ENCODE results near the gene STXBP2. TPM values are rescaled to one million over a fixed set of nuclear protein-coding genes. Genes with fewer than 3 reads are reported as not detected.

Gene STXBP2
- total RNA-seq, 1 donor from 2014 or later = 8.4 TPM

DNA sequence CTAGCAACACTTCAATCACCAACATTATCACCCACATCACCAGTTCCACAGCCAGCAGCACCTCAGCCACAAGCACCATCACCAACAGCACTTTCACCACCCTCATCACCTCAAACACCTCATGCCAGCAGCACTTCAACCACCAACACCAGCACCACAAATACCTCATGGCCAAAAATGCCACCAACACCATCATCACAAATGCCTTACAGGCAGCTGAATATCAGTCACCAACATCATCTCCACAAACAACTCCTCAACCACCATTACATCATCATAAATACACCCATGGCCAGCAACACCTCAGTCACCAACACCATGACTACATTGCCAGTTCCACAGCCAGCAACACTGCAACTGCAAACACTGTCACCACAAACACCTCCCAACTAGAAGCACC is 54.6 kb downstream of the STXBP2 start:
- intact Hi-C loops (cut with DNase I) = no loop called here

DNA sequence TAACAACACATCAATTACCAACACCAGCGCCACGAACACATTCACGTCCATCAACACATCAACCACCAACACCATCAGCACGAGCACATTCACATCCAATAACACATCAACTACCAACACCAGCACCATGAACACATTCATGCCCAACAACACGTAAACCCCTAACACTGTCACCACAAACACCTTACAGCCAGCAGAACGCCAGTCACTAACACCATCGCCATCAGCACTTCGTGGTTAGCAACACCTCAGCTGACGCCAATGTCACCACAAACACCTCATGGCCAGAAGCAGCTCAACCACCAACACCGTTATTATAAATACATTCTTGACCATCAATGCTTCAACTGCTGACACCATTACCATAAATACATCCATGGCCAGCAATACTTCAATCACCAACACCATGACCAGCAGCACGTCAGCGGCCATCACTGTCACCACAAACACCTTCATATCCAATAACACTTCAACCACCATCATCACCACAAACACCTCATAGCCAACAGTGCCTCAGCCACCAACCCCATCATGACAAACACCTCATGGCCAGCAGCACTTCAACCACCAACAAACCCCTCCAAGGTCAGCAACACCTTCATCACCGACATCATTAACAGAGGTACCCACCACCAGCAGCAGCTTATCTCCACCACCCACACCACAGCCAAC is 55.6 kb downstream of the STXBP2 start:
- intact Hi-C loops (cut with DNase I) = no loop called here
- ATAC-seq = no peak
- no peak for DNase-seq (ENCODE audit: missing footprints)

More for the DNA sequence above, 54.6 kb downstream of the STXBP2 start:
- DNase-seq (ENCODE audit: missing footprints) = no peak
- ATAC-seq = no peak

DNA sequence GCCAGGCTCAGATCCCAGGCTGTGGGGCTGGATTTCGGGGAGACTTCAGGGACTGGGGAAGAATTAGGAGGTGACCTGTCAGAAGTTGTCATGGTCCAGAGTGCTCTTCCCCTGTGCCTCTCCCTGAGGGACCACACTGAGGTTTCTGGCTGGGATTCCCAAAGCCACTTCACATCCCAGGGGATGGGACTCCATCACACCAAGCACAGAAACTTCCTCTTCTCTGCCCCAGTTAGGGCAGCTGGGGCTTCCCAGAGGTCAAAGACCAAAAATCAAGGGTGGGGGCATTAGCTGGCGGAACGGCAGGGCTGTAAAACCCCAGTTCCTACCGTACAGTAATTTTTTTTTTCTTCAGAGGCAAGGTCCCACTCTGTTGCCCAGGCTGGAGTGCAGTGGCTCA is 57.6 kb downstream of the STXBP2 start:
- intact Hi-C loops (cut with DNase I) = no loop called here
- DNase-seq (ENCODE audit: missing footprints) = no peak
- no peak for ATAC-seq

Small RNA genes within 50 kb of the gene (microRNA-seq; reads per million reads assigned to microRNA genes)
- not detected for gene MIR6792

Other genes starting within 250 kb of the STXBP2 start
- gene PEX11G, start 148.1 kb upstream of the STXBP2 start, total RNA-seq = 1.2 TPM
- 89.6 TPM for gene ZNF358, start 121.0 kb upstream of the STXBP2 start, total RNA-seq
- gene MCOLN1, start 114.5 kb upstream of the STXBP2 start, total RNA-seq = 19.5 TPM
- 50.6 TPM for gene PNPLA6, start 101.4 kb upstream of the STXBP2 start, total RNA-seq
- gene CAMSAP3, start 41.2 kb upstream of the STXBP2 start, total RNA-seq = 1.9 TPM
- 25.3 TPM for gene XAB2, start 7.6 kb upstream of the STXBP2 start, total RNA-seq
- gene PET100, start 7.3 kb upstream of the STXBP2 start, total RNA-seq = 205 TPM
- 6.6 TPM for gene PCP2, start 3.4 kb upstream of the STXBP2 start, total RNA-seq
- 1.2 TPM for gene RETN, start 31.9 kb downstream of the STXBP2 start, total RNA-seq
- gene MCEMP1, start 40.0 kb downstream of the STXBP2 start, total RNA-seq = 1.1 TPM
- 139 TPM for gene TRAPPC5, start 43.7 kb downstream of the STXBP2 start, total RNA-seq
- gene FCER2, start 65.0 kb downstream of the STXBP2 start, total RNA-seq = 0.30 TPM
- 2.2 TPM for gene CLEC4G, start 95.0 kb downstream of the STXBP2 start, total RNA-seq
- gene CD209, start 110.4 kb downstream of the STXBP2 start, total RNA-seq = 15.6 TPM
- gene CLEC4M, start 126.1 kb downstream of the STXBP2 start, total RNA-seq = not detected
- 21.5 TPM for gene EVI5L, start 193.1 kb downstream of the STXBP2 start, total RNA-seq
- not detected for gene PRR36, start 237.3 kb downstream of the STXBP2 start, total RNA-seq

Measured in Right ventricle myocardium inferior (tissue), 1 donor.